SK-N-SH (cell line): Measurements from ENCODE around the gene ADAMTS14. TPM values are rescaled to one million over a fixed set of nuclear protein-coding genes. Genes with fewer than 3 reads are reported as not detected.

Experiments
- CTCF ChIA-PET: fragments of 300-600, 350-600 bp; formaldehyde crosslinking; extraction: SDS; loops from one replicate; lab custom pipeline; 2021; lab: Yijun Ruan, JAX
- POLR2A ChIA-PET: fragments of 350-600 bp; sonication (Branson Sonifier 250); formaldehyde crosslinking; extraction: SDS; loops from one replicate; lab custom pipeline; 2020; ENCODE audit warnings: antibody characterized with exemption, inconsistent platforms; lab: Yijun Ruan, JAX
- DNase-seq: peaks from one replicate; pipeline ENCODE4 v3.0.0; 2012
- H2AFZ ChIP-seq: fragments of 200-600 bp; sonication (generic); 2 replicates; pipeline ENCODE4 v1.8.1; 2016; ENCODE audit warnings: antibody characterized with exemption, mild to moderate bottlenecking, low read depth
- H3F3A ChIP-seq: fragments of 200-600 bp; sonication (generic); replicated peaks from 2 replicates; pipeline ENCODE3; 2016; ENCODE audit warnings: antibody characterized with exemption, mild to moderate bottlenecking; ENCODE audit not compliant: insufficient read depth
- H3K27ac ChIP-seq, 2 experiments: fragments of 200-500 bp in 1 of 2; fragments of 200-600 bp in 1 of 2; sonication (Bioruptor generic) in 1 of 2; sonication (generic), shearing (Covaris generic) in 1 of 2; 2 replicates each; pipeline versions ENCODE4 v1.5.1 to v1.6.1; 2014 to 2016; ENCODE audit warnings: low read depth in 2 of 2, inconsistent platforms in 1 of 2, low read length in 1 of 2, mild to moderate bottlenecking in 1 of 2, mixed read lengths in 1 of 2
- H3K27me3 ChIP-seq: fragments of 200-600 bp; sonication (generic), shearing (Covaris generic); 2 replicates; pipeline ENCODE4 v1.6.1; 2016; ENCODE audit warnings: mixed run types; ENCODE audit not compliant: insufficient read depth
- H3K36me3 ChIP-seq, 2 experiments: fragments of 200-500 bp in 1 of 2; fragments of 200-600 bp in 1 of 2; sonication (Bioruptor generic) in 1 of 2; sonication (generic) in 1 of 2; replicated peaks in 1 of 2; 2 replicates each; pipeline versions ENCODE3 to v1.5.1; 2014 to 2016; ENCODE audit warnings: low read length in 1 of 2, mild to moderate bottlenecking in 1 of 2; ENCODE audit not compliant: insufficient read depth in 2 of 2, control insufficient read depth in 1 of 2
- H3K4me1 ChIP-seq, 2 experiments: fragments of 200-500 bp in 1 of 2; fragments of 200-600 bp in 1 of 2; sonication (Bioruptor generic) in 1 of 2; sonication (generic), shearing (Covaris generic) in 1 of 2; 2 replicates each; pipeline versions ENCODE4 v1.5.1 to v1.6.1; 2014 to 2016; ENCODE audit warnings: low read depth in 1 of 2, low read length in 1 of 2, mixed run types in 1 of 2; ENCODE audit not compliant: insufficient read depth in 2 of 2, control insufficient read depth in 1 of 2
- H3K4me2 ChIP-seq: fragments of 200-600 bp; sonication (generic), shearing (Covaris generic); 2 replicates; pipeline ENCODE4 v1.6.1; 2017; ENCODE audit warnings: mixed run types
- H3K4me3 ChIP-seq, 2 experiments: fragments of 200-500 bp in 1 of 2; fragments of 200-600 bp in 1 of 2; sonication (Bioruptor generic) in 1 of 2; sonication (generic), shearing (Covaris generic) in 1 of 2; 2 replicates each; pipeline versions ENCODE4 v1.5.1 to v1.8.1; 2014 to 2016; ENCODE audit warnings: low read depth in 2 of 2, inconsistent platforms in 1 of 2, low read length in 1 of 2, mild to moderate bottlenecking in 1 of 2, mixed read lengths in 1 of 2, moderate library complexity in 1 of 2
- H3K79me2 ChIP-seq: fragments of 200-600 bp; sonication (generic); 2 replicates; pipeline ENCODE4 v1.8.1; 2017; ENCODE audit warnings: mild to moderate bottlenecking; ENCODE audit not compliant: insufficient read depth
- H3K9ac ChIP-seq: fragments of 200-600 bp; sonication (generic); 2 replicates; pipeline ENCODE4 v1.6.1; 2017; ENCODE audit warnings: mixed run types
- H3K9me2 ChIP-seq: fragments of 200-600 bp; sonication (generic); 2 replicates; pipeline ENCODE4 v1.6.1; 2017; ENCODE audit warnings: mixed run types
- H3K9me3 ChIP-seq: fragments of 200-600 bp; sonication (generic); 2 replicates; pipeline ENCODE4 v1.6.1; 2017; ENCODE audit warnings: mixed run types, mild to moderate bottlenecking, moderate library complexity
- H4K20me1 ChIP-seq: fragments of 200-600 bp; sonication (generic); 2 replicates; pipeline ENCODE4 v1.6.1; 2017; ENCODE audit warnings: mild to moderate bottlenecking, mixed run types; ENCODE audit not compliant: insufficient read depth
- ELF1 ChIP-seq: IDR thresholded peaks from 2 replicates; pipeline ENCODE4 v1.4.0; 2012
- EP300 ChIP-seq, 2 experiments: IDR thresholded peaks; 2 replicates each; pipeline versions ENCODE4 v1.4.0 to v1.6.1; 2012; ENCODE audit warnings: borderline replicate concordance in 1 of 2, low read depth in 1 of 2, low read length in 1 of 2
- EZH2phosphoT487 ChIP-seq: fragments of 200-600 bp; sonication (generic); IDR thresholded peaks from 2 replicates; pipeline ENCODE4 v1.6.1; 2017; ENCODE audit warnings: low read depth, mixed run types, mild to moderate bottlenecking, antibody characterized with exemption, moderate library complexity, borderline replicate concordance
- FOSL2 ChIP-seq: IDR thresholded peaks from 2 replicates; pipeline ENCODE4 v1.4.0; 2012; ENCODE audit warnings: low read depth, mild to moderate bottlenecking, moderate library complexity, borderline replicate concordance
- FOXJ3 ChIP-seq: sonication (generic); formaldehyde crosslinking; IDR thresholded peaks from 2 replicates; pipeline ENCODE4 v1.5.1; 2020; ENCODE audit warnings: mild to moderate bottlenecking, missing genetic modification reagents
- FOXM1 ChIP-seq: IDR thresholded peaks from 2 replicates; pipeline ENCODE4 v1.4.0; 2012; ENCODE audit warnings: low read depth, mild to moderate bottlenecking
- GABPA ChIP-seq: IDR thresholded peaks from 2 replicates; pipeline ENCODE4 v1.4.0; 2012; ENCODE audit warnings: low read depth, mild to moderate bottlenecking
- GATA2 ChIP-seq: sonication (generic); formaldehyde crosslinking; IDR thresholded peaks from 2 replicates; pipeline ENCODE4 v1.5.0; 2020; ENCODE audit warnings: mild to moderate bottlenecking, missing genetic modification reagents
- IRF3 ChIP-seq: fragments of 150-350 bp; IDR thresholded peaks from 2 replicates; pipeline ENCODE4 v1.6.1; 2016; ENCODE audit warnings: mild to moderate bottlenecking, low read depth, low read length
- MAX ChIP-seq: IDR thresholded peaks from 2 replicates; pipeline ENCODE4 v1.4.0; 2012; ENCODE audit warnings: low read depth
- NFIC ChIP-seq: IDR thresholded peaks from 2 replicates; pipeline ENCODE4 v1.4.0; 2012; ENCODE audit warnings: borderline replicate concordance
- USF2 ChIP-seq: fragments of 150-350 bp; IDR thresholded peaks from 2 replicates; pipeline ENCODE4 v1.6.1; 2017; ENCODE audit warnings: antibody characterized with exemption, low read length, low read depth, borderline replicate concordance
- YY1 ChIP-seq: IDR thresholded peaks from 2 replicates; pipeline ENCODE4 v1.4.0; 2012; ENCODE audit warnings: low read depth, mild to moderate bottlenecking
- ZBTB33 ChIP-seq: IDR thresholded peaks from 2 replicates; pipeline ENCODE4 v1.4.0; 2012; ENCODE audit warnings: low read depth, borderline replicate concordance
- WGBS: methylation state at CpG from one replicate; pipeline ENCODE4 v1.1.6; 2017; ENCODE audit warnings: low lambda C conversion rate; 5-methylcytosine and 5-hydroxymethylcytosine counted together
- polyA plus RNA-seq, 3 experiments: library from polyadenylated mRNA; depleted of rRNA; stranded (reverse); fragments of >200 nt; gene quantifications; 2 replicates each; pipeline ENCODE4 v1.2.3, GENCODE V29; 2012
- TF ChIP-seq, protein P1 (sequence below): IDR thresholded peaks from 2 replicates; pipeline ENCODE4 v1.6.1; 2012; ENCODE audit warnings: mild to moderate bottlenecking, low read depth, low read length, moderate library complexity

Gene ADAMTS14
- polyA plus RNA-seq, 1 of the 3 experiments (the other 2 are of a cell fraction): 1.1 TPM

- DNase-seq: no peak
- no peaks in the 10 kb centered on the region for H3F3A ChIP-seq
- no peaks in the 10 kb centered on the region for H4K20me1 ChIP-seq
- no peak overlapping the region for H3K4me3 ChIP-seq
- no peak overlapping the region for H2AFZ ChIP-seq
- H3K9ac ChIP-seq: no peak overlapping the region
- H3K4me2 ChIP-seq: no peak overlapping the region
- no peaks in the 10 kb centered on the region for H3K79me2 ChIP-seq
- H3K36me3 ChIP-seq: no peaks in the 10 kb centered on the region
- H3K27me3 ChIP-seq: peaks cover 12% of the 10 kb centered on the region; the same call in 1 of the 2 replicates
- H3K9me2 ChIP-seq: no peaks in the 10 kb centered on the region
- no peak overlapping the region for H3K27ac ChIP-seq
- no peaks in the 10 kb centered on the region; a peak in 1 of 4 replicates for H3K4me1 ChIP-seq
- POLR2A ChIA-PET: no interaction called here
- CTCF ChIA-PET: no interaction called here
- 48% methylated on average over 5 of the region's 5 CpGs for WGBS
- H3K9me3 ChIP-seq: no peaks in the 10 kb centered on the region
- TF ChIP-seq FOSL2 (no peak), IRF3 (no peak), YY1 (no peak), ZBTB33 (no peak), GABPA (no peak), ELF1 (no peak), USF2 (no peak), MAX (no peak), GATA2 (CRISPR knock-in tag) (no peak), EP300 (IDR thresholded peaks at IDR 0.05; ENCODE audit: borderline replicate concordance in 1 of 2, low read depth in 1 of 2, low read length in 1 of 2) (no peak), FOXJ3 (CRISPR knock-in tag) (no peak), NFIC (no peak), EZH2phosphoT487 (no peak), FOXM1 (no peak)
- TF ChIP-seq, protein P1, sequence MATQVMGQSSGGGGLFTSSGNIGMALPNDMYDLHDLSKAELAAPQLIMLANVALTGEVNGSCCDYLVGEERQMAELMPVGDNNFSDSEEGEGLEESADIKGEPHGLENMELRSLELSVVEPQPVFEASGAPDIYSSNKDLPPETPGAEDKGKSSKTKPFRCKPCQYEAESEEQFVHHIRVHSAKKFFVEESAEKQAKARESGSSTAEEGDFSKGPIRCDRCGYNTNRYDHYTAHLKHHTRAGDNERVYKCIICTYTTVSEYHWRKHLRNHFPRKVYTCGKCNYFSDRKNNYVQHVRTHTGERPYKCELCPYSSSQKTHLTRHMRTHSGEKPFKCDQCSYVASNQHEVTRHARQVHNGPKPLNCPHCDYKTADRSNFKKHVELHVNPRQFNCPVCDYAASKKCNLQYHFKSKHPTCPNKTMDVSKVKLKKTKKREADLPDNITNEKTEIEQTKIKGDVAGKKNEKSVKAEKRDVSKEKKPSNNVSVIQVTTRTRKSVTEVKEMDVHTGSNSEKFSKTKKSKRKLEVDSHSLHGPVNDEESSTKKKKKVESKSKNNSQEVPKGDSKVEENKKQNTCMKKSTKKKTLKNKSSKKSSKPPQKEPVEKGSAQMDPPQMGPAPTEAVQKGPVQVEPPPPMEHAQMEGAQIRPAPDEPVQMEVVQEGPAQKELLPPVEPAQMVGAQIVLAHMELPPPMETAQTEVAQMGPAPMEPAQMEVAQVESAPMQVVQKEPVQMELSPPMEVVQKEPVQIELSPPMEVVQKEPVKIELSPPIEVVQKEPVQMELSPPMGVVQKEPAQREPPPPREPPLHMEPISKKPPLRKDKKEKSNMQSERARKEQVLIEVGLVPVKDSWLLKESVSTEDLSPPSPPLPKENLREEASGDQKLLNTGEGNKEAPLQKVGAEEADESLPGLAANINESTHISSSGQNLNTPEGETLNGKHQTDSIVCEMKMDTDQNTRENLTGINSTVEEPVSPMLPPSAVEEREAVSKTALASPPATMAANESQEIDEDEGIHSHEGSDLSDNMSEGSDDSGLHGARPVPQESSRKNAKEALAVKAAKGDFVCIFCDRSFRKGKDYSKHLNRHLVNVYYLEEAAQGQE: no peak
Measured at GRCh38 chr10:70786799-70787415, 114.6 kb downstream of the ADAMTS14 start.
